ENCODE measurements around the gene ZNF682.
"Not testable (repeated sequence)": the region's sequence is repeated elsewhere in the genome, so short reads cannot be mapped to it uniquely, and the experiment has no call there.

ZNF682 gene

DNA sequence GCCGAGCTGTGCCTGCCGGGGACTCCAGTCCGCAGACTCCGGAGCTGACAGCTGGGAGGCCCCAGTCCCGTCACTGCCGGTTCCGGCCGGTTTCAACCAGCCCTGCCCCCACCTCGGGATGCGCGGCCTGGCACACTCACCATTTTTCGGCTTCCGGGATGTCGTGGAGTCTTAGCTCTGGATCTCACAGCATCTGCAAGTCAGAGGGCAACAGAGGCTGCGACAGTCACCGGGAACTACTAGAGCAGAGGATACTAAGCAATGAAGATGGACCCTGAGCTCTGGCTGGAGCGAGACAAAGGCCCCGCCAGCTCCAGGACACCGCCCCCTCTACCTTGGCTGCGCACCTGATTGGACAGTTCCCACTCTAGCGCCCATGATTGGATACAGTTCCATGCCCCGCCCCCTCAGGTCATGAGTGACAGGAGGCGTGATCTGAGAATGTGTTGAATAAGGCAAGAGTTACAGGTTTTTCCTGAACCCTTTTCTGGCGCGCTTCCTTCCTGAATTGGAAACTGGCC lies at the start of gene ZNF682:
Gene ZNF682 (minus strand): TSS at position 303 of the 521 bp plus-strand sequence. CDS start 160 bp downstream, at position 143.
- peak; percentile 85 to 88 for DNase-seq (ENCODE audit: low read depth in 2 of 2)

GRCh38 chr19:20082876-20083275 lies 43.6 kb upstream of the ZNF682 start:
- DNase-seq (ENCODE audit: low read depth in 2 of 2) = not testable (repeated sequence)

DNA sequence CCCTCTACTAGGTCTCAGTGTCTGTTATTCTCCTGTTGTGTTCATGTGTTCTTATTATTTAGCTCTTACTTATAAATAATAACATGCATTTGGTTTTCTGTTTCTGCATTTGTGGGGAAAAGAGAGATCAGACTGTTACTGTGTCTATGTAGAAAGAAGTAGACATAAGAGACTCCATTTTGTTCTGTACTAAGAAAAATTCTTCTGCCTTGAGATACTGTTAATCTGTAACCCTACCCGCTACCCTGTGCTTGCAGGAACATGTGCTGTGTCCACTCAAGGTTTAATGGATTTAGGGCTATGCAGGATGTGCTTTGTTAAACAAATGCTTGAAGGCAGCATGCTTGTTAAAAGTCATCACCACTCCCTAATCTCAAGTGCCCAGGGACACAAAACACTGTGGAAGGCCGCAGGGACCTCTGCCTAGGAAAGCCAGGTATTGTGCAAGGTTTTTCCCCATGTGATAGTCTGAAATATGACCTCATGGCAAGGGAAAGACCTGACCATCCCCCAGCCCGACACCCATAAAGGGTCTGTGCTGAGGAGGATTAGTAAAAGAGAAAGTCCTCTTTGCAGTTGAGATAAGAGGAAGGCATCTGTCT lies 43.0 kb upstream of the ZNF682 start:
- DNase-seq (ENCODE audit: low read depth in 2 of 2) = not testable (repeated sequence)

DNA sequence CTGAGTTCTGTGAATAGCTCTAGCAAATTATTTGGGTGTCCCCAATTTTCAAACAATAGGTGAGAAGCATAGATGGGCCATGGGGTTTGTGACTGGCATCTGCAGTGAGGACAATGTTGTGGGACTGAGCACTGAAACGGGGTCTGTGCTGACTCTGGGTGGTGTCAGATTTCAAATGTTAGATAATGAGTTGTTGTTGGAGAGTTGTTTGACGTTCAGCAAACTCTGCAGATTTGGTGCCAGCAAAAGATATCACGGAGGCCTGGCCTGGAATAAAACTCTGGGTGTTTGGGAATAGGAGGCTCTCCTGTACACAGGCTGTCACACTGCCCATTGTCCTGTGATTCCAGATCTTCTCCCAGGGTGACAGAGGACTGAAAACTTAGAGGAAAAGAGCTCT lies 41.4 kb upstream of the ZNF682 start:
- no peak for DNase-seq (ENCODE audit: low read depth in 2 of 2)

- no peak for DNase-seq (ENCODE audit: low read depth in 2 of 2)
Observed at GRCh38 chr19:20079476-20079875, 40.2 kb upstream of the ZNF682 start.

DNA sequence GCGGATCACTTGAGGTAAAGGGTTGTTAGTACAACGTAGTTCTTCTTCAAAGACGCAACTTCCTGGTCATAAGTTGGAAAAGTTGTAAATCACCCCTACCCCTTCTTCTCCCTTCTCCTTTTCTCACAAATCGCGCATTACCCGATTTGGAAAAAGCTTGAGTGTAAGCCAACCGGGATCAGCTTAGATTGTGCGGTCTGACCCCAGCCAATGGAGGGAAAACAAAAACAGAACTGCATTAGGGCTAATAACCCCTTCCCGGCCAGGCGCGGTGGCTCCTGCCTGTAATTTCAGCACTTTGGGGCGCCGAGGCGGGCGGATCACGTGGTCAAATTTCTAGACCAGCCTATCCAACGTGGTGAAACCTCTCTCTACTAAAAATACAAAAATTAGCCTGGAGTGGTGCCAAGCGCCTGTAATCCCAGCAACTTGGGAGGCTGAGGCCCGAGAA lies 39.3 kb upstream of the ZNF682 start:
- DNase-seq (ENCODE audit: low read depth in 2 of 2) = no peak

DNA sequence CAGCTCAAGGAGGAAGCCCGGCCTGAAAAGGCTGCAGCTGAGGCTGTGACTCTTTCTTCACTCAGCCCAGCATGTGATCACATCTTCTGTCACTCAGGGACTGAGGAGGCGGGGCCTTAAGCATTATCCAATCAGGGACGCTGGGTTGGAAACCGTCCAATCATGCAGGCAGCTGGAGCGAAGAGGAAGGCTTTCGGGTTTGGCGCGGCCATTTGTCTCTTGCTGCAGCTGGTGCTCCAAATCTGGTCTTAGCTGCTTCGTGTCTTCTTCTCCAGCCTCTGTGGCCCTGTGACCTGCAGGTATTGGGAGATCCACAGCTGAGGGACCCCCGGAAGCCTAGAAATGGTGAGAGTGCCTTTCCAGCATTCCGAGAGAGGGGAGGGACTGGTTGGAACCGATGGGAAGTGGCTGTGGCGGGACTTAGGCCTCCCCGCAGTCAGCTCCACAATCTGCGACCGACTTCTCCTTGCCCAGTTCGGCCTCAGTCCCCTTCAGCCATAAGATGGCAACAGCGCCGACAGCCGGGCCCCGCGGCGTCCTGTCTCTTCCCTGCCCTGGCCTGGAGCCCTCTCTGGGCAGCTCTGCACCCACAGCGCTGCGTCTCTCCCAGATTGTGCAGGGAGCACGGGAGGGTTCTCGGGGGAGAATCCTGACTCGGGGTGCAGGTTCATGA lies 38.6 kb upstream of the ZNF682 start, which contains the start of gene ZNF90:
Gene ZNF90 (plus strand): TSS at position 210 of the 673 bp plus-strand sequence. CDS start 133 bp downstream, at position 343.
- peak; percentile 67 to 74 for DNase-seq (ENCODE audit: low read depth in 2 of 2)

- no peak for DNase-seq (ENCODE audit: low read depth in 2 of 2)
Observed at GRCh38 chr19:20072936-20073335, 33.6 kb upstream of the ZNF682 start.

GRCh38 chr19:20070691-20071090 lies 31.4 kb upstream of the ZNF682 start:
- DNase-seq (ENCODE audit: low read depth in 2 of 2) = no peak

GRCh38 chr19:20068559-20068958 lies 29.3 kb upstream of the ZNF682 start:
- DNase-seq (ENCODE audit: low read depth in 2 of 2) = not testable (repeated sequence)

GRCh38 chr19:20067943-20068342 lies 28.6 kb upstream of the ZNF682 start:
- no peak for DNase-seq (ENCODE audit: low read depth in 2 of 2)

DNA sequence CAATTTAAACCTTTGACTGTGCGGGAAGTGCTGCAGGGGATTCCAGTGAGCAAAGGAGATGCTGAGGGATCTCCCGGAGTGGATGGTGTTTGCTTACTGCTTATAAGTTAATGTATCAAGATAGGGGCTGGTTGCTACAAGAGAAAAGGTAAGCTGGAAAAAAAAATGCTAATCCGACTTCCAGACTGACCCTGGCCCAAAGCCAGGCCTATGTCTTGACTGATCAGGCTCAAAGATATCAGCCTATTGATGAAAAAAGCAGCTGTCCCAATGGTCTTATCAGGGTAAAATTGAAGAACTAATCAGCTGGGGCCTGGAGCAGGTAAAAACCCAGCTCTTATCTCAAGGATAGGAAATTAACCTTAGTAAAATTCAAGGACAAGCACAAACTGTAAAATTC lies 27.6 kb upstream of the ZNF682 start:
- no peak for DNase-seq (ENCODE audit: low read depth in 2 of 2)

DNA sequence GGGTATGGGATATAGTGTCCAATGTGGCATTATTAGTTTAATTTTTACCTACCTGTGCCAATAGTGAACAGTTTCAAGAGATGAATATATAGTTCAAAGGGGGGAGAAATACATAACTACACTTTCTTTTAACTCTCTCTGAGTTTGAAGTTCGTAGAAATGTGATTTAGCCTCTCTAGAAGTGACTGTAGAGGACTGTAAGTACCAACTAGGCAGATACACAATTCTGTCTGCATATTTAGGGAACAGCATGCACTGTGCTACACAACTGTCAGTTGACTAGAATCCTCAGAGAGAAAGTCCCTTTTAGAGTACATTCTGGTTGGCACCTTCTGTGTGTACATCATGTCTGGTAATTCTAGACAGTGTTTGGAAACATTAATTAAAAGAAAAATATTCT lies 21.0 kb upstream of the ZNF682 start:
- no peak for DNase-seq (ENCODE audit: low read depth in 2 of 2)

- DNase-seq (ENCODE audit: low read depth in 2 of 2) = not testable (repeated sequence)
Observed at GRCh38 chr19:20058738-20059137, 19.4 kb upstream of the ZNF682 start.

- peak; percentile 28 to 36 for DNase-seq (ENCODE audit: low read depth in 2 of 2)
Observed at GRCh38 chr19:20051841-20052768, 12.8 kb upstream of the ZNF682 start.

GRCh38 chr19:20045742-20046141 lies 6.4 kb upstream of the ZNF682 start:
- not testable (repeated sequence) for DNase-seq (ENCODE audit: low read depth in 2 of 2)

- DNase-seq (ENCODE audit: low read depth in 2 of 2) = no peak
Observed at GRCh38 chr19:20044663-20045062, 5.4 kb upstream of the ZNF682 start.

- DNase-seq (ENCODE audit: low read depth in 2 of 2) = no peak
Observed at GRCh38 chr19:20038358-20039202, 725 bp downstream of the ZNF682 start.

DNA sequence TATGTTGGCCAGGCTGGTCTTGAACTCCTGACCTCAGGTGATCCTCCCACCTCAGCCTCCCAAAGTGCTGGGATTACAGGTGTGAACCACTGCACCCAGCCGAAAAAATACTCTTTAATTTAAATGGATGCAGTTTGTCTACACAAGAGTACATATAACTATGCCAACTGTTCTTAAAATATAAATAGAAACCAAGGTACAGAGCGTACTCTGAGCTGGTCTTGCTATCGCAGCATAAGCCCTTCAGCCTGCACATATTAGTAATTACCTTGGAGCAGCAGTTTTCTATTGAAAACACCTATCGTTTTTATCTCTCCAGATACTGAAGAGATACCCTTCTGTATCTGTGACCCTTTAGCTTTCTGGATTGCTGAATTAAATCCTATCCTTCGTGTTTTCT lies 3.4 kb downstream of the ZNF682 start:
- DNase-seq (ENCODE audit: low read depth in 2 of 2) = no peak

DNA sequence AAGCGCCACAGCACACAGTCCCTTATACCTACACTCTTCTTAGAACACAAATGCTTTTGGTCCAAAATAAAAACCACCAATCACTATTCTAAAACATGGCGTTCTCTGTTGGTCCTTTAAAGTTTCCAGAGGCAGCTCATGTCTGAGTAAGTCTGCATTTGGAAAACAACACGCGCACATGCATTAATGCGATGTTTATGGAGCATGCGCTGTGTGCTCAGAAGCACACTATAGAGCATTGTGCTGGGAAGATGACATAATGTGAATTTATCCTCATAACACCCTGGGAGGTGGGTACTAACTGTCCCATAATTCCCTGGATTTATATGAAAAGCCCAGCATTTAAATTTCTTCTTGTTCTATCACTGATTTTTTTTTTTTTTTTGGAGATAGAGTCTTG lies 10.7 kb downstream of the ZNF682 start:
- no peak for DNase-seq (ENCODE audit: low read depth in 2 of 2)

DNA sequence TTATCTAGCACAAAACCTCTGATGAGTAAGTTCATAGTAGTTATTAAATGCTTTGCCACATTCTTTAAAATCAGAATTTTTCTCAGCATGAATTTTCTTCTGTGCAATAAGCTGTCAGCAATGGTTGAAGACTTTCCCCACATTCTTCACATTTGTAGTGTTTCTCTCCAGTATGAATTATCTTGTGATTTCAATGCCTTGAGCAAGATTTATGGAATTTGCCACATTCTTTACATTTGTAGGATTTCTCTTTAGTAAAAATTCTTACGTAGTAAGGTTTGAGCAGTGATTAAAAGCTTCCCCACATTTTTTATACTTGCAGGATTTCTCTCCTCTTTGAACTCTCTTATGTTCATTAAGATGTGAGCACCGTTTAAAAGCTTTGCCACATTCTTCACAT lies 33.6 kb downstream of the ZNF682 start:
- no peak for DNase-seq (ENCODE audit: low read depth in 2 of 2)

Measured in activated CD8-positive, alpha-beta memory T cell treated with anti-CD3 and anti-CD28 coated beads for 4 hours (primary cell).